ENCODE data around the gene SEL1L2.

DNA sequence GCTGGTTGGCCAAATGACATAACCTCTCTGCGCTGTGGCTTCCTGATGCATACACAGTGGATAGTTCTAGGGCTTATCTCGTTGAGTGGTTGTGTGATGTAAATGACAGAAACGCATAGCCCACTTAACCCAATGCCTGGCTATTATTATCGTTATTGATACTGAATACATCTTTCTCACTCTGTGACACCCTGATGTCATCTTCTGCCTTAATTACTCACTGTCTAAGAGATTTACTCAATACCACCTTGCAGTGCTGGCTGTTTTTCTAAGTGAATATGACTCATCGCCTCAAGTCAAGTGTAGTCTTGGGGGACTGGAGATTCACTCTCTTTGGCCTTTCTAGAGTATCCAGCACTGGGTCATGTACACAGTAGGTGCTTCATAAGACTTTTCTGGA lies 132.0 kb downstream of the SEL1L2 start:
- TF ChIP-seq, protein P1, sequence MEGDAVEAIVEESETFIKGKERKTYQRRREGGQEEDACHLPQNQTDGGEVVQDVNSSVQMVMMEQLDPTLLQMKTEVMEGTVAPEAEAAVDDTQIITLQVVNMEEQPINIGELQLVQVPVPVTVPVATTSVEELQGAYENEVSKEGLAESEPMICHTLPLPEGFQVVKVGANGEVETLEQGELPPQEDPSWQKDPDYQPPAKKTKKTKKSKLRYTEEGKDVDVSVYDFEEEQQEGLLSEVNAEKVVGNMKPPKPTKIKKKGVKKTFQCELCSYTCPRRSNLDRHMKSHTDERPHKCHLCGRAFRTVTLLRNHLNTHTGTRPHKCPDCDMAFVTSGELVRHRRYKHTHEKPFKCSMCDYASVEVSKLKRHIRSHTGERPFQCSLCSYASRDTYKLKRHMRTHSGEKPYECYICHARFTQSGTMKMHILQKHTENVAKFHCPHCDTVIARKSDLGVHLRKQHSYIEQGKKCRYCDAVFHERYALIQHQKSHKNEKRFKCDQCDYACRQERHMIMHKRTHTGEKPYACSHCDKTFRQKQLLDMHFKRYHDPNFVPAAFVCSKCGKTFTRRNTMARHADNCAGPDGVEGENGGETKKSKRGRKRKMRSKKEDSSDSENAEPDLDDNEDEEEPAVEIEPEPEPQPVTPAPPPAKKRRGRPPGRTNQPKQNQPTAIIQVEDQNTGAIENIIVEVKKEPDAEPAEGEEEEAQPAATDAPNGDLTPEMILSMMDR (IDR thresholded peaks at IDR 0.05 in 8 of 11, conservative IDR thresholded peaks at IDR 0.05 in 3 of 11) = no peak
- TF ChIP-seq POLR2A (IDR thresholded peaks at IDR 0.05) (no peak), POLR2AphosphoS5 (IDR thresholded peaks at IDR 0.05) (no peak)

Measured in spleen (tissue), 7 donors.